Thyroid gland (tissue), 4 donors: ENCODE data around the gene RNF186. TPM values are rescaled to one million over a fixed set of nuclear protein-coding genes. Genes with fewer than 3 reads are reported as not detected.

ENCODE experiments used
- DNase-seq, 2 donors: peaks; one replicate each; pipeline ENCODE4 v3.0.0-alpha.2; 2019
- H3K27ac ChIP-seq, 3 donors: fragments of 200-600 bp; sonication (generic); 1 replicate in 2 of 3; 2 replicates in 1 of 3; pipeline ENCODE4 v1.5.1; 2016 to 2019; ENCODE audit warnings: mild to moderate bottlenecking in 1 of 3, moderate library complexity in 1 of 3
- H3K27me3 ChIP-seq: fragments of 200-600 bp; sonication (generic); one replicate; pipeline ENCODE4 v1.5.1; 2019
- H3K36me3 ChIP-seq, 2 donors: fragments of 200-600 bp; sonication (generic); one replicate each; pipeline ENCODE4 v1.5.1; 2016 to 2019
- H3K4me1 ChIP-seq, 2 donors: fragments of 200-600 bp; sonication (generic); one replicate each; pipeline ENCODE4 v1.5.1; 2017 to 2019
- H3K4me3 ChIP-seq, 3 donors: fragments of 200-600 bp; sonication (generic); replicated peaks in 1 of 3; 1 replicate in 2 of 3; 2 replicates in 1 of 3; pipeline ENCODE4 v1.5.1; 2016; ENCODE audit warnings: mild to moderate bottlenecking in 1 of 3
- H3K9me3 ChIP-seq: fragments of 200-600 bp; sonication (generic); one replicate; pipeline ENCODE4 v1.5.1; 2017
- POLR2A ChIP-seq, 2 donors: fragments of 450-650 bp; IDR thresholded peaks; one replicate each; pipeline ENCODE4 v1.6.1; 2017; ENCODE audit warnings: antibody characterized with exemption in 2 of 2, mild to moderate bottlenecking in 2 of 2, moderate library complexity in 1 of 2
- WGBS, 2 donors: methylation state at CpG; one replicate each; pipeline ENCODE4 v1.1.5; 2017; 5-methylcytosine and 5-hydroxymethylcytosine counted together
- intact Hi-C: fragments of 100-400 bp; cut with DNase I; formaldehyde crosslinking; loops from one replicate; pipeline ENCODE4 v1.15.1; 2023
- total RNA-seq, 4 donors: library from RNA; depleted of rRNA; stranded (reverse); fragments of >200 nt; gene quantifications; one replicate each; pipeline ENCODE4 v1.2.3, GENCODE V29; 2016
- TF ChIP-seq, protein P1 (sequence below), 6 experiments: fragments of 200-600 bp in 3 of 6; fragments of 450-650 bp in 3 of 6; sonication (generic) in 3 of 6; IDR thresholded peaks; one replicate each; pipeline ENCODE4 v1.5.1; 2016 to 2019; ENCODE audit warnings: antibody characterized with exemption in 6 of 6, mild to moderate bottlenecking in 2 of 6, inconsistent platforms in 1 of 6, moderate library complexity in 1 of 6

Gene RNF186
- total RNA-seq, 4 donors from 2014 or later, result not detected

DNA sequence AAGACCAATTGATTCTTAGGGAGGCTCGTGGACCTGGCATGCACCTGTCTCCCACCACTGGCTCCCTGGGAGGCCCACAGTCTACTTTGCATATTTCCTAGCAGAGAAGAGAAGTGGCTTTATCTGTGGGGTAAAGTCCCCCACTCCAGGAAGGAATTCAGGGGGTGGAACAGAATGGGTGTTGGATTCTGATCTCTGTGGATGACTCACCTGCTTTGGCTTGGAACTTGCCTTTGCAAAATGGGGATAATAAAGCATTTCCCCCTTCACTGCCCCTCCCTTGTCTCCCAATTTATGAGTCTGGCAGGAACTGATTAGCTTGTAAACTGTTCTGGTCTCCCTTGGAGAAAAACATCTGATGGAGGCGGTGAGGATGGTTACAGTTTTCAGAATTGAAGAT, 46.0 kb upstream of the RNF186 start:
- no peak overlapping the region for H3K27ac ChIP-seq

DNA sequence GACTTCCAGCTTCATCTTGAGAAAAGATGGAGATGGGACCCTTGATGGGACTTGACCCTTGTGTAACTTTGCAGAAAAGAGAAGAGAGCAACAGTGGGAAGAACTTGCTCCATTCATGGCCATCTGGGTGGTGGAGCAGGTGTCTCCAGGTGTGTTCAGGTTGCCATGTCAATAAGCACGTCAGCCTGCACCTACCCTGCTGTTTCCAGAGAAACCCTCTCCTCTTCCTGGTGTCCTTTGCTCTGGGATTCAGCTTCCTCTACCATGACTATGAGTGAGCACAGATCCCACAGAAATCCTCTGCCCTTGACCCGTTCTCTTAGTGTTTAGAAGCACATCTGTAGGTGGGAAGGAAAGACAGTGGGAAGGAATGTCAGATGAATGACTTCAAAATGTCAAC, 45.3 kb upstream of the RNF186 start:
- no peak overlapping the region for H3K27ac ChIP-seq
- no peak overlapping the region for H3K4me3 ChIP-seq
- H3K9me3 ChIP-seq, result no peaks in the 10 kb centered on the region
- 76 to 79% methylated on average over 2 of the region's 2 CpGs for WGBS, 2 donors
- H3K36me3 ChIP-seq, result no peaks in the 10 kb centered on the region
- no peak for DNase-seq
- intact Hi-C loops, result no loop called here
- no peak for TF ChIP-seq POLR2A (IDR thresholded peaks at IDR 0.05)
- TF ChIP-seq, protein P1, sequence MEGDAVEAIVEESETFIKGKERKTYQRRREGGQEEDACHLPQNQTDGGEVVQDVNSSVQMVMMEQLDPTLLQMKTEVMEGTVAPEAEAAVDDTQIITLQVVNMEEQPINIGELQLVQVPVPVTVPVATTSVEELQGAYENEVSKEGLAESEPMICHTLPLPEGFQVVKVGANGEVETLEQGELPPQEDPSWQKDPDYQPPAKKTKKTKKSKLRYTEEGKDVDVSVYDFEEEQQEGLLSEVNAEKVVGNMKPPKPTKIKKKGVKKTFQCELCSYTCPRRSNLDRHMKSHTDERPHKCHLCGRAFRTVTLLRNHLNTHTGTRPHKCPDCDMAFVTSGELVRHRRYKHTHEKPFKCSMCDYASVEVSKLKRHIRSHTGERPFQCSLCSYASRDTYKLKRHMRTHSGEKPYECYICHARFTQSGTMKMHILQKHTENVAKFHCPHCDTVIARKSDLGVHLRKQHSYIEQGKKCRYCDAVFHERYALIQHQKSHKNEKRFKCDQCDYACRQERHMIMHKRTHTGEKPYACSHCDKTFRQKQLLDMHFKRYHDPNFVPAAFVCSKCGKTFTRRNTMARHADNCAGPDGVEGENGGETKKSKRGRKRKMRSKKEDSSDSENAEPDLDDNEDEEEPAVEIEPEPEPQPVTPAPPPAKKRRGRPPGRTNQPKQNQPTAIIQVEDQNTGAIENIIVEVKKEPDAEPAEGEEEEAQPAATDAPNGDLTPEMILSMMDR (IDR thresholded peaks at IDR 0.05), result no peak
- no peaks in the 10 kb centered on the region for H3K4me1 ChIP-seq
- no peaks in the 10 kb centered on the region for H3K27me3 ChIP-seq

More for the DNA sequence above, 46.0 kb upstream of the RNF186 start:
- TF ChIP-seq POLR2A (IDR thresholded peaks at IDR 0.05), result no peak
- TF ChIP-seq, protein P1 (IDR thresholded peaks at IDR 0.05), result no peak
- Histone ChIP-seq H3K36me3 (no peaks in the 10 kb centered on the region), H3K9me3 (no peaks in the 10 kb centered on the region), H3K4me1 (no peaks in the 10 kb centered on the region), H3K4me3 (no peak overlapping the region), H3K27me3 (no peaks in the 10 kb centered on the region)
- no peak for DNase-seq
- 79 to 82% methylated on average over 2 of the region's 2 CpGs for WGBS, 2 donors
- intact Hi-C loops, result no loop called here

DNA sequence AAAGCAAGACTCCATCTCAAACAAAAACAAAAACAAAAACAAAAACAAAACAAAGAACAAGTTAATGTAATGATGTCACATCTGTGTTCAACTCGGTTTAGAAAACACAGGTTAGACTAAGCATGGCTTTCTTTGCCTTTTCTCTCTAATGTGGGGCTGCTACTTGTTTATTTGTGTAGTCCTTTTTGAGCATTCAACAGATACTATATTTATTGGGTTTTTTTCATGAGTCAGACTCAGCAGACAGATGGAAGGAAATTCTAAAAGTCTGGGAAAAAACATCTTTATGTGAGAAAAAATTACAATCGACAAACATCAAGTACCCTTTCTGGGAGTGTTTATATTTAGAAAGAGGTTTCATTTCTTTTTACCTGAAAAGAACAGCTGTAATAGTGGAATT, 44.8 kb upstream of the RNF186 start:
- no peak for DNase-seq
- Histone ChIP-seq H3K36me3 (no peaks in the 10 kb centered on the region), H3K27ac (no peak overlapping the region), H3K9me3 (no peaks in the 10 kb centered on the region), H3K4me3 (no peak overlapping the region), H3K27me3 (no peaks in the 10 kb centered on the region), H3K4me1 (no peaks in the 10 kb centered on the region)
- 80 to 83% methylated on average over 2 of the region's 2 CpGs for WGBS, 2 donors
- intact Hi-C loops, result no loop called here
- no peak for TF ChIP-seq POLR2A (IDR thresholded peaks at IDR 0.05)
- TF ChIP-seq, protein P1 (IDR thresholded peaks at IDR 0.05), result no peak

DNA sequence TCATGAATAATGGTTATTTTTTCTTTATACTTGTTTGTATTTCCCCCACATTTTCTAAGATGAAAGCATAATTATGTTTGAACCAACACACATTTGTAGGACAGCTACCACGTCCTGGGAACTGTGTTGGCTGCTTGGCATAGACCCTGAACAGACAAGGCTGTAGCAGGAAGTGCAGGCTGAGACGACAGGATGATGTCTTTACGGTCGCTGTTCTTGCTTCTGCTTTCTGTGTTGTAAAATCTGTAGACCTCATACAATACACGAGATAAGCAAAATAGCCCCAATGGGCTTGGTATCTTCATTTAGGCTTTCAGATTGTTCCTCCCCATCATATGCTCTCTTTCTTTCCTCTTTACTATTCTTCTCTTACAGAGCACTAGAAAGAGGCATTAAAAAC, 43.8 kb upstream of the RNF186 start:
- Histone ChIP-seq H3K36me3 (no peaks in the 10 kb centered on the region), H3K27ac (no peak overlapping the region), H3K9me3 (no peaks in the 10 kb centered on the region), H3K4me1 (no peaks in the 10 kb centered on the region), H3K4me3 (no peak overlapping the region), H3K27me3 (no peaks in the 10 kb centered on the region)
- no peak for TF ChIP-seq POLR2A (IDR thresholded peaks at IDR 0.05)
- TF ChIP-seq, protein P1 (IDR thresholded peaks at IDR 0.05), result no peak
- no peak for DNase-seq
- intact Hi-C loops, result no loop called here
- 39 to 65% methylated on average over 5 of the region's 5 CpGs for WGBS, 2 donors

DNA sequence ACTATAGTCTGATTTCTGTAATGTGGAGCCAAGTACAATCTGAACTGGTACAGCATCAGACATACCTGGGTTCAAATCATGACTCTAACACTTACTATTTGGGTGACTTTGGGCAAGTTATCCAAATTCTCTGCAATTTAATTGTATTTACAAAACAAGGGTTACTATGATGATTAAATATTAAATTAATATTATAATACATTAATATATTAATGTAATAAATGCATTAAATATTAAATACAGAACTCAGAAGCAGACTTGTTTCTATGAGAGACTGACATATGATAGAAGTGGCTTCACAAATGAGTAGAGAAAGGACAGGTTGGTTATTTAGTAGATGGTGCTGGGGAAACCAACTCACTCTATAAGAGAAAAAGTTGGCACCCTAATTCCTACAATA, 39.8 kb upstream of the RNF186 start:
- Histone ChIP-seq H3K36me3 (no peaks in the 10 kb centered on the region), H3K9me3 (no peaks in the 10 kb centered on the region), H3K27ac (no peak overlapping the region), H3K4me1 (no peaks in the 10 kb centered on the region), H3K27me3 (no peaks in the 10 kb centered on the region), H3K4me3 (no peak overlapping the region)
- DNase-seq, result no peak
- intact Hi-C loops, result no loop called here
- TF ChIP-seq, protein P1 (IDR thresholded peaks at IDR 0.05), result no peak
- TF ChIP-seq POLR2A (IDR thresholded peaks at IDR 0.05), result no peak
